GM12878 (cell line): ENCODE results near the gene SIL1. TPM values are rescaled to one million over a fixed set of nuclear protein-coding genes. Genes with fewer than 3 reads are reported as not detected.

Experiments
- ATAC-seq: fragments of 200-7000 bp; cut with Tn5 transposase; 3 replicates; pipeline ENCODE4 v1.9.1; 2020; ENCODE audit warnings: mild to moderate bottlenecking, moderate library complexity
- BruUV-seq: library from RNA; stranded (reverse); fragments of 400-500 nt; replicated peaks from 2 replicates; lab custom pipeline; 2021; lab: Mats Ljungman, UMichigan
- CTCF ChIA-PET: fragments of 300-600 bp; sonication (Branson Sonifier 250); formaldehyde crosslinking; extraction: SDS; loops from one replicate; lab custom pipeline; 2021; ENCODE audit warnings: inconsistent platforms; lab: Yijun Ruan, JAX
- POLR2A ChIA-PET: fragments of 350-600 bp; formaldehyde crosslinking; extraction: SDS; loops from one replicate; lab custom pipeline; 2021; ENCODE audit warnings: inconsistent platforms; lab: Charles Lee
- RAD21 ChIA-PET: fragments of 300-600 bp; sonication (Branson Sonifier 250); formaldehyde crosslinking; loops from one replicate; lab custom pipeline; 2023; ENCODE audit warnings: antibody characterized with exemption; ENCODE audit not compliant: unreplicated experiment; lab: Charles Lee
- SMC1A ChIA-PET: fragments of 300-600 bp; sonication (Branson Sonifier 250); formaldehyde crosslinking; loops from one replicate; lab custom pipeline; 2023; ENCODE audit not compliant: unreplicated experiment, uncharacterized antibody; lab: Charles Lee
- DNase-seq: peaks from one replicate; pipeline ENCODE4 v3.0.0-alpha.2; 2011; ENCODE audit warnings: low read depth, low spot score
- FAIRE-seq: peaks from 3 replicates; lab custom pipeline; 2011; peaks lifted over from hg19 to GRCh38; lab: Jason Lieb, UNC
- H2AFZ ChIP-seq: 2 replicates; pipeline ENCODE4 v1.6.0; 2011; ENCODE audit warnings: low read depth, low read length, control low read depth; ENCODE audit not compliant: control insufficient read depth
- H3K27ac ChIP-seq: 2 replicates; pipeline ENCODE4 v1.5.1; 2011; ENCODE audit warnings: control low read depth; ENCODE audit not compliant: control insufficient read depth, insufficient read depth
- H3K27me3 ChIP-seq, 2 experiments: replicated peaks in 1 of 2; 2 replicates each; pipeline versions ENCODE4 v1.6.0 to v1.6.1; 2011; ENCODE audit warnings: low read length in 1 of 2; ENCODE audit not compliant: control insufficient read depth in 2 of 2, insufficient read depth in 2 of 2
- H3K36me3 ChIP-seq, 2 experiments: 2 replicates each; pipeline ENCODE4 v1.5.1; 2011; ENCODE audit warnings: low read length in 1 of 2; ENCODE audit not compliant: control insufficient read depth in 2 of 2, insufficient read depth in 2 of 2
- H3K4me1 ChIP-seq: 2 replicates; pipeline ENCODE4 v1.6.1; 2011; ENCODE audit warnings: mild to moderate bottlenecking, low read length, moderate library complexity, mixed read lengths; ENCODE audit not compliant: control insufficient read depth, insufficient read depth
- H3K4me2 ChIP-seq: 2 replicates; pipeline ENCODE4 v1.6.0; 2011; ENCODE audit warnings: control low read depth; ENCODE audit not compliant: control insufficient read depth, insufficient read depth
- H3K4me3 ChIP-seq: fragments of 200-600 bp; sonication (generic); 2 replicates; pipeline ENCODE4 v1.5.1; 2016
- H3K79me2 ChIP-seq: 2 replicates; pipeline ENCODE4 v1.6.0; 2011; ENCODE audit warnings: low read length; ENCODE audit not compliant: control insufficient read depth, insufficient read depth
- H3K9ac ChIP-seq: 2 replicates; pipeline ENCODE4 v1.8.0; 2011; ENCODE audit warnings: low read length, control low read depth, mixed read lengths; ENCODE audit not compliant: control insufficient read depth, insufficient read depth
- H3K9me3 ChIP-seq: replicated peaks from 3 replicates; pipeline ENCODE4 v1.5.1; 2011; ENCODE audit warnings: mild to moderate bottlenecking, low read length; ENCODE audit not compliant: control insufficient read depth, insufficient read depth
- H4K20me1 ChIP-seq: 2 replicates; pipeline ENCODE4 v1.6.0; 2011; ENCODE audit not compliant: control insufficient read depth, insufficient read depth
- SMAD1 ChIP-seq: fragments of 450-650 bp; IDR thresholded peaks from 2 replicates; pipeline ENCODE4 v1.6.1; 2018; ENCODE audit warnings: mild to moderate bottlenecking, low read depth; ENCODE audit not compliant: partially characterized antibody
- SUPT20H ChIP-seq: IDR thresholded peaks from 2 replicates; pipeline ENCODE4 v1.6.1; 2011; ENCODE audit warnings: low read depth, mild to moderate bottlenecking, low read length, moderate library complexity, borderline replicate concordance; ENCODE audit not compliant: control insufficient read depth
- USF1 ChIP-seq: IDR thresholded peaks from 2 replicates; pipeline ENCODE4 v1.6.1; 2011; ENCODE audit warnings: borderline replicate concordance, low read depth, mild to moderate bottlenecking, moderate library complexity, mixed read lengths, low read length; ENCODE audit not compliant: insufficient read depth; ENCODE audit errors: extremely low read length
- WGBS: methylation state at CpG from one replicate; pipeline ENCODE4 v1.1.6; 2016; ENCODE audit warnings: low lambda C conversion rate; ENCODE audit not compliant: insufficient replicate concordance, insufficient coverage; ENCODE audit errors: missing lambda C conversion rate; 5-methylcytosine and 5-hydroxymethylcytosine counted together
- in situ Hi-C: fragments of 300-500 bp; cut with MboI; formaldehyde crosslinking; loops from 9 replicates; pipeline ENCODE4 v1.14.3; 2018; ENCODE audit warnings: mixed read lengths
- intact Hi-C: fragments of 100-400 bp; cut with micrococcal nuclease; formaldehyde crosslinking; loops from one replicate; pipeline ENCODE4 v1.14.2; 2022; ENCODE audit not compliant: unreplicated experiment
- polyA plus RNA-seq, 11 experiments: library from polyadenylated mRNA; depleted of rRNA in 4 of 11; unstranded in 6 of 11; stranded (reverse) in 5 of 11; fragments of >200 nt; fragmentation: Nextera tagmentation in 4 of 11; fragmentation: Illumina TruSeq in 1 of 11; extraction: Ambion mirVana in 4 of 11; extraction: Trizol in 1 of 11; gene quantifications; 1 replicate in 1 of 11; 2 replicates in 10 of 11; pipeline versions ENCODE4 v1.2.1 to v1.2.3, GENCODE V29; 2011 to 2016; ENCODE audit warnings: inconsistent platforms in 2 of 11, missing spikeins in 2 of 11, low read depth in 1 of 11
- total RNA-seq, 4 experiments: library from RNA; depleted of rRNA in 3 of 4; stranded (reverse); fragments of >200 nt in 3 of 4; fragmentation: Illumina TruSeq in 1 of 4; extraction: Trizol in 1 of 4; gene quantifications; 2 replicates each; pipeline versions ENCODE4 v1.2.1 to v1.2.3, GENCODE V29; 2013 to 2021

The SIL1 gene
- total and polyA plus RNA-seq, 10 of the 15 experiments (the other 5 are each of a cell fraction or from before 2014, with no cell fraction given), result 4.1 to 49.8 (median 29.4) TPM

- Histone ChIP-seq H3K9me3 (no peaks in the 10 kb centered on the region), H4K20me1 (no peaks in the 10 kb centered on the region), H3K4me1 (no peaks in the 10 kb centered on the region; the same call in 1 of the 2 replicates), H3K4me2 (no peak overlapping the region), H3K79me2 (no peaks in the 10 kb centered on the region), H3K27ac (no peak overlapping the region), H3K36me3 (peaks cover 0 to 6% of the 10 kb centered on the region in 2 experiments; a peak in 1 of 4 replicates), H3K27me3 (no peaks in the 10 kb centered on the region), H3K9ac (no peak overlapping the region), H2AFZ (no peak overlapping the region; the same call in 1 of the 2 replicates), H3K4me3 (no peak overlapping the region)
- CTCF ChIA-PET, result interaction anchor here (0.5 to 1.5 kb wide), 3 partner anchors 13 to 308 kb away, joined by 3 read pairs; no protein-coding TSS in a partner anchor
- ATAC-seq (peak; percentile 66), FAIRE-seq (no peak), DNase-seq (no peak)
- TF ChIP-seq SUPT20H (no peak), SMAD1 (no peak), USF1 (peak; percentile 33)
- intact Hi-C loops (no loop called here), in situ Hi-C loops (no loop called here)
- BruUV-seq, result no TSS peak
- POLR2A ChIA-PET, result interaction anchor here (0.6 kb wide), 1 partner anchor 323 kb away, joined by 3 read pairs; no protein-coding TSS in a partner anchor
- SMC1A ChIA-PET, result no interaction called here
- 68% methylated on average over 13 of the region's 14 CpGs for WGBS
- RAD21 ChIA-PET, result interaction anchor here (0.6 to 1.2 kb wide), 3 partner anchors 8 to 164 kb away, joined by 3 read pairs; no protein-coding TSS in a partner anchor
These were observed 244.5 kb downstream of the SIL1 start for GRCh38 chr5:138953387-138954256.
